GM12872 (cell line): Measurements from ENCODE around the gene SEMA4F.

Source experiments
- CTCF ChIP-seq: IDR thresholded peaks from 3 replicates; pipeline ENCODE4 v1.5.1; 2011; ENCODE audit warnings: low read depth, mild to moderate bottlenecking, low read length, moderate library complexity; ENCODE audit not compliant: insufficient read depth

Gene SEMA4F

GRCh38 chr2:74670263-74670662, 16.2 kb downstream of the SEMA4F start:
- TF ChIP-seq CTCF: no peak

- TF ChIP-seq CTCF: no peak
Observed at GRCh38 chr2:74671479-74671878, 17.4 kb downstream of the SEMA4F start.

GRCh38 chr2:74673826-74674528, 19.9 kb downstream of the SEMA4F start:
- TF ChIP-seq CTCF: no peak

- no peak for TF ChIP-seq CTCF
Observed at GRCh38 chr2:74675090-74675489, 21.0 kb downstream of the SEMA4F start.

GRCh38 chr2:74676331-74676730, 22.3 kb downstream of the SEMA4F start:
- TF ChIP-seq CTCF: no peak

GRCh38 chr2:74679615-74680014, 25.6 kb downstream of the SEMA4F start:
- TF ChIP-seq CTCF: no peak

- TF ChIP-seq CTCF: no peak
Observed at GRCh38 chr2:74682501-74682900, 28.5 kb downstream of the SEMA4F start.
